WERI-Rb-1 (cell line): ENCODE data around the gene MYBPC3.
A peak's percentile ranks its signal among the peaks of the same experiment; 100 is the strongest.

Source experiments
- DNase-seq: peaks from one replicate; pipeline ENCODE4 v3.0.0-alpha.2; 2020
- H3K27ac ChIP-seq: fragments of 250-450 bp; sonication (Bioruptor Pico); 2 replicates; pipeline ENCODE4 v1.5.1; 2020; ENCODE audit warnings: mild to moderate bottlenecking, moderate library complexity
- H3K27me3 ChIP-seq: fragments of 250-450 bp; sonication (Bioruptor Pico); 2 replicates; pipeline ENCODE4 v1.5.1; 2021; ENCODE audit warnings: mild to moderate bottlenecking, low read depth, moderate library complexity; ENCODE audit not compliant: insufficient read depth, severe bottlenecking
- H3K36me3 ChIP-seq: fragments of 250-450 bp; sonication (Bioruptor Pico); 2 replicates; pipeline ENCODE4 v1.5.1; 2020; ENCODE audit warnings: mild to moderate bottlenecking, moderate library complexity
- H3K4me3 ChIP-seq: 2 replicates; pipeline ENCODE4 v1.5.1; 2011; ENCODE audit warnings: low read depth, mild to moderate bottlenecking, control low read depth, low read length
- H3K9me3 ChIP-seq: fragments of 250-450 bp; sonication (Bioruptor Pico); 2 replicates; pipeline ENCODE4 v1.5.1; 2021; ENCODE audit warnings: mild to moderate bottlenecking, moderate library complexity; ENCODE audit not compliant: severe bottlenecking
- TF ChIP-seq, protein P1 (sequence below): IDR thresholded peaks from 2 replicates; pipeline ENCODE4 v1.5.1; 2011; ENCODE audit warnings: low read depth, mild to moderate bottlenecking, control low read depth, inconsistent platforms, low read length

MYBPC3 gene

DNA sequence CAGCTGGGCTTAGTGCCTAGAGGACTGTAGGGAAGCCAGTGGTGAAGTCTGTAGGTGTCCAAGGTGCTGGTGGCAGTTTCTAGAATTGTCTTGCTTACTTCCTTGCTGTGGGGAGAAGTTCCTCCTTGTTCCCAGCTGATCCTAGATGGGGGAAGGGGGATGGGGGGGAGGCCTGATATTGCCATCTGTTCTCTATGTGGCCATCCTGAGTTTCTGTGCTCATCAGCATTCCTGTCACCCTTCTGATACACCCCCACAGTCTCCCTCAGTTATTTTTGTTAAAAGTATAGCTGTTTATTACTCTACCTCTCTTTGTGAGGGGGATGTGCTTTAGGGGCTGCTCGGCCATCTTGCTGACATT, 46.0 kb downstream of the MYBPC3 start:
- H3K4me3 ChIP-seq: peak overlapping the region; percentile 17
- H3K27me3 ChIP-seq: no peaks in the 10 kb centered on the region
- peaks cover 81% of the 10 kb centered on the region for H3K36me3 ChIP-seq
- H3K27ac ChIP-seq: peak overlapping the region; percentile 88
- DNase-seq: peak; percentile 76
- TF ChIP-seq, protein P1, sequence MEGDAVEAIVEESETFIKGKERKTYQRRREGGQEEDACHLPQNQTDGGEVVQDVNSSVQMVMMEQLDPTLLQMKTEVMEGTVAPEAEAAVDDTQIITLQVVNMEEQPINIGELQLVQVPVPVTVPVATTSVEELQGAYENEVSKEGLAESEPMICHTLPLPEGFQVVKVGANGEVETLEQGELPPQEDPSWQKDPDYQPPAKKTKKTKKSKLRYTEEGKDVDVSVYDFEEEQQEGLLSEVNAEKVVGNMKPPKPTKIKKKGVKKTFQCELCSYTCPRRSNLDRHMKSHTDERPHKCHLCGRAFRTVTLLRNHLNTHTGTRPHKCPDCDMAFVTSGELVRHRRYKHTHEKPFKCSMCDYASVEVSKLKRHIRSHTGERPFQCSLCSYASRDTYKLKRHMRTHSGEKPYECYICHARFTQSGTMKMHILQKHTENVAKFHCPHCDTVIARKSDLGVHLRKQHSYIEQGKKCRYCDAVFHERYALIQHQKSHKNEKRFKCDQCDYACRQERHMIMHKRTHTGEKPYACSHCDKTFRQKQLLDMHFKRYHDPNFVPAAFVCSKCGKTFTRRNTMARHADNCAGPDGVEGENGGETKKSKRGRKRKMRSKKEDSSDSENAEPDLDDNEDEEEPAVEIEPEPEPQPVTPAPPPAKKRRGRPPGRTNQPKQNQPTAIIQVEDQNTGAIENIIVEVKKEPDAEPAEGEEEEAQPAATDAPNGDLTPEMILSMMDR: no peak
- no peaks in the 10 kb centered on the region for H3K9me3 ChIP-seq

DNA sequence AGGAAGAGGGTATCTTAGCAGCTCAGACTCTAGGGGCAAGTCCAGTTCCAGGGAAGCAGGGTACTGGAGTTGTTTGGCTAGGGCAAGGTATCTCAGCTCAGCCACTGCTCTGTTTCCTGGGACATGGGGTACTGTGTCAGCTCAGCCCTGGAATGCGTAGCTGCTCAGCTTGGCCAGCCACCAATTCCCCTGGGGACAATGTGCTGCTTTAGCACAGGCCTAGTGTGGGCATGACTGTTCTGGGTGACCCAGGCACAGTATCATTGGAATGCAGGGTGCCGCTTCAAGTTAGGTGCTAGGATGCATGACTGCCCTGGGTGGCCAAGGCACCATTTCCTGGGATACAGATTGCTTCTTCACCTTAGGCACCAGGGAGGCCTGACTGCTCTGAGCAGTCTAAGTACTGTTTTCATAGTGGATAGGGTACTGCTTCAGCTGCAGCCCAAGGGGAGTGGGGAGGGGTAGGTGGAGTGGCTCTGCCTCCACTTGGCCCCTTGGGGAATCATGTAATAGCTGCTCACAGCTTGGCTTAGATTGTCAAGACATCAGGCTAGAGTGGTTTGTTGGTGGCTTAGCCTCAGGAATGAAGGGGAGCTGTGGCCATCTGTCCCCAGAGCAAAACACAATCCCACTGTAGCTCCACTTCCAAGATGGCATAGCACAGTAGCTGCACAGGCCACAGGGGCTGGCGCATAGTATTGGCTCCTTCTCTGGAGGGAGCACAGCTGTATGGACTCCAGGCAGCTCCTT, 46.6 kb downstream of the MYBPC3 start:
- Histone ChIP-seq H3K27me3 (no peaks in the 10 kb centered on the region), H3K4me3 (peak overlapping the region; percentile 17), H3K9me3 (no peaks in the 10 kb centered on the region), H3K36me3 (peaks cover 81% of the 10 kb centered on the region), H3K27ac (peak overlapping the region; percentile 88)
- peak; percentile 86 for DNase-seq
- TF ChIP-seq, protein P1: no peak

DNA sequence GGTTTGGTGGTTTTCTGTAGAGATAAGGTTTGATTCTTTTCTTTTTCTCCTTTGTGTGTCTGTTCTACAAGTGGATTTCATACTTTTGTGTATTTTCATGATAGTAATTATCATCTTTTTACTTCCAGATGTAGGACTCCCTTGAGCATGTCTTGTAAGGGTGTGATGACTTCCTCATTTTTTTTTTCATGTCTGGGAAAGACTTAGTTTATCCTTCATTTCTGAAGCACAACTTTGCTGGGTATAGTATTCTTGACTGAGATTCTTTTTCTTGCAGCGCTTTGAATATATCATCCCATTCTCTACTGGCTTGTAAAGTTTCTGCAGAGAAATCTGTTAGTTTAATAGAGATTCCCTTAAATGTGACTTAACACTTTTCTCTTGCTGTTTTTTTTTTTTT, 49.6 kb downstream of the MYBPC3 start:
- Histone ChIP-seq H3K4me3 (no peak overlapping the region), H3K27me3 (no peaks in the 10 kb centered on the region), H3K36me3 (peaks cover 73% of the 10 kb centered on the region), H3K27ac (no peak overlapping the region), H3K9me3 (no peaks in the 10 kb centered on the region)
- no peak for DNase-seq
- TF ChIP-seq, protein P1: no peak

DNA sequence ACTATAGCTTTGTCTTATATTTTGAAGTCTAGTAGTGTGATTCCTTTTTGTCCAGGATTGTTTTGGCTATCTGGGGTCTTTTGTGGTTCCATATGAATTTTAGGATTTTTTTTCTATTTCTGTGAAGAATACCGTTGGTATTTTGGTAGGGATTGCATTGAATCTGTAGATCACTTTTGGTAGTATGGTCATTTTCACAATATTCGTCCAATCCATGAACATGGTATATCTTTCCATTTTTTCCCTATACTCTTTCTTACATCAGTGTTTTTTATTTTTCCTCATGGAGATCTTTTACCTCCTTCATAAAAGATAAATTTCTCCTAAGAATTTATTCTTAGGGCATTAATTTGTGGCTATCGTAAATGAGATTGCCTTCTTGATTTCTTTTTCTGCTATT, 53.4 kb downstream of the MYBPC3 start:
- DNase-seq: no peak
- H3K4me3 ChIP-seq: no peak overlapping the region
- no peaks in the 10 kb centered on the region for H3K27me3 ChIP-seq
- no peak overlapping the region for H3K27ac ChIP-seq
- H3K9me3 ChIP-seq: no peaks in the 10 kb centered on the region
- peaks cover 82% of the 10 kb centered on the region for H3K36me3 ChIP-seq
- TF ChIP-seq, protein P1: no peak

DNA sequence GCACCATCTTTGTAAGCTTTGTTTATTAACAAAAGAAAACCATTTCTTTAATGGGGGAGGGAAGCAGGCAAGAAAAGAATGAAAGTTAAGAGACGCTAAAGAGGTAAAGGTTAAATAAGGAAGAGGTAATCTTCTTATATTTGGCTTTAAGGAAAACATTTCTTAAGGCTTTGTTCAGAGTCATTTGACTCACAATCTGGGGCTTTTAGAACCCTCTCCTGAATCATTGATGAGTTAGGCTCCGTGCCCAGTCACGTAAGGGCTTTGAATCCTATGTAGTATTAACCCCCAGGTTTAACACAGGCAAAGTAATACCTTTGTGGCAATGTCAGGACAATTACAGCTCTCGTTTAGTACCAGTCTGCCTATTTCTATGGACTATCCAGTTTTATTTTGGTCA, 56.5 kb downstream of the MYBPC3 start:
- no peak for DNase-seq
- H3K36me3 ChIP-seq: peaks cover 79% of the 10 kb centered on the region
- H3K27ac ChIP-seq: peak overlapping the region; percentile 26; the same call in 1 of the 2 replicates
- H3K4me3 ChIP-seq: no peak overlapping the region
- TF ChIP-seq, protein P1: no peak
- no peaks in the 10 kb centered on the region for H3K9me3 ChIP-seq
- no peaks in the 10 kb centered on the region for H3K27me3 ChIP-seq

DNA sequence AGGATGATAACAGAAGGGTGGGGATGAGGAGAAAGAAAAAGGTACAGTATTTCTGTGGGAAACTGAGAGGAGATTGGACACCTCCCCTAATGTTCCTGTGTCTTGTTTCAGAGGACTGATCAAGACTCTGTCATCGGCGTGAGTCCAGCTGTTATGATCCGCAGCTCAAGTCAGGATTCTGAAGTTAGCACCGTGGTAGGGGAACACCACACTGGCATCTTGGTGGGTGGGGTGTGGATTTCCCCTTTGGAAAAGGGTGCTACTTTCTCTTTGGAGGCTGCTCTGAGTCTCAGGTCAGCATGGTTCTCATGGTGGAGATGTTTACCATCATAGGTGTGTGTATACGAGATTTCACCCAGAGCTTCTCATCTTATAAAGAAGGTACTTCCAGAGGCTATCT, 57.1 kb downstream of the MYBPC3 start:
- no peak overlapping the region for H3K27ac ChIP-seq
- TF ChIP-seq, protein P1: no peak
- H3K4me3 ChIP-seq: no peak overlapping the region
- no peaks in the 10 kb centered on the region for H3K9me3 ChIP-seq
- peaks cover 80% of the 10 kb centered on the region for H3K36me3 ChIP-seq
- DNase-seq: no peak
- H3K27me3 ChIP-seq: no peaks in the 10 kb centered on the region
